CD4-positive, alpha-beta T cell (primary cell): ENCODE measurements around the gene LONP1. TPM values are rescaled to one million over a fixed set of nuclear protein-coding genes. Genes with fewer than 3 reads are reported as not detected.
"Not testable (repeated sequence)": the region's sequence is repeated elsewhere in the genome, so short reads cannot be mapped to it uniquely, and the experiment has no call there.

Experiments used
- ATAC-seq: fragments of 200-7000 bp; cut with Tn5 transposase; one replicate; pipeline ENCODE4 v1.10.0; 2022; ENCODE audit warnings: mild to moderate bottlenecking; ENCODE audit not compliant: poor library complexity
- CTCF ChIA-PET: fragments of 350-600 bp; sonication (Branson Sonifier 250); formaldehyde crosslinking; loops from one replicate; lab custom pipeline; 2021; ENCODE audit warnings: antibody characterized with exemption, inconsistent platforms; lab: Charles Lee
- POLR2A ChIA-PET: fragments of 350-600 bp; sonication (Branson Sonifier 250); formaldehyde crosslinking; loops from one replicate; lab custom pipeline; 2021; ENCODE audit warnings: antibody characterized with exemption, inconsistent platforms; lab: Charles Lee
- DNase-seq, 14 experiments: peaks; one replicate each; pipeline ENCODE4 v3.0.0-alpha.2; 2013 to 2020; ENCODE audit warnings: mixed read lengths in 2 of 14
- H3K27ac ChIP-seq, 2 donors: one replicate each; pipeline versions ENCODE4 v1.5.1 to v1.7.0; 2013; ENCODE audit warnings: low read length in 2 of 2, low read depth in 1 of 2, mild to moderate bottlenecking in 1 of 2
- H3K27me3 ChIP-seq, 2 experiments: 1 replicate in 1 of 2; 2 replicates in 1 of 2; pipeline versions ENCODE4 v1.6.1 to v1.7.0; 2013; ENCODE audit warnings: low read length in 2 of 2, control low read depth in 1 of 2, mild to moderate bottlenecking in 1 of 2, moderate library complexity in 1 of 2; ENCODE audit not compliant: insufficient read depth in 2 of 2, control insufficient read depth in 1 of 2
- H3K36me3 ChIP-seq: one replicate; pipeline ENCODE4 v1.6.1; 2013; ENCODE audit warnings: low read length, control low read depth; ENCODE audit not compliant: insufficient read depth
- H3K4me1 ChIP-seq: one replicate; pipeline ENCODE4 v1.6.1; 2013; ENCODE audit warnings: low read length, control low read depth; ENCODE audit not compliant: insufficient read depth
- H3K4me3 ChIP-seq: one replicate; pipeline ENCODE4 v1.5.1; 2013; ENCODE audit warnings: mild to moderate bottlenecking, low read length, moderate library complexity
- H3K9me3 ChIP-seq, 2 experiments: 1 replicate in 1 of 2; 2 replicates in 1 of 2; pipeline versions ENCODE4 v1.6.1 to v1.7.0; 2013; ENCODE audit warnings: low read length in 2 of 2, mild to moderate bottlenecking in 2 of 2, control low read depth in 1 of 2, moderate library complexity in 1 of 2; ENCODE audit not compliant: control insufficient read depth in 1 of 2, insufficient read depth in 1 of 2
- H3K27ac Mint-ChIP-seq: one replicate; pipeline ENCODE4 v1.8.0; 2020; ENCODE audit warnings: mixed read lengths
- H3K27me3 Mint-ChIP-seq: one replicate; pipeline ENCODE4 v1.8.0; 2021; ENCODE audit warnings: mixed read lengths
- H3K36me3 Mint-ChIP-seq: one replicate; pipeline ENCODE4 v1.8.0; 2021; ENCODE audit warnings: low read depth, mixed read lengths
- H3K4me1 Mint-ChIP-seq: one replicate; pipeline ENCODE4 v1.8.0; 2021; ENCODE audit warnings: low read depth, mixed read lengths
- H3K4me3 Mint-ChIP-seq: one replicate; pipeline ENCODE4 v1.8.0; 2020; ENCODE audit warnings: mild to moderate bottlenecking, mixed read lengths
- H3K9me3 Mint-ChIP-seq: one replicate; pipeline ENCODE4 v1.8.0; 2020; ENCODE audit warnings: mixed read lengths
- intact Hi-C, 2 experiments: fragments of 100-400 bp; cut with DNase I in 1 of 2; cut with micrococcal nuclease in 1 of 2; formaldehyde crosslinking; loops; one replicate each; pipeline versions ENCODE4 v1.15.1 to v1.9.0; 2023 to 2025; cut with DNase I, micrococcal nuclease
- total RNA-seq, 174 experiments: library from RNA in 2 of 174; stranded (reverse) in 2 of 174; gene quantifications; one replicate each; pipeline ENCODE4 v1.2.3 and lab custom pipeline; 2021 to 2026
- TF ChIP-seq, protein P1 (sequence below): fragments of 200-600 bp; IDR thresholded peaks from one replicate; pipeline ENCODE4 v1.8.0; 2022; ENCODE audit warnings: antibody characterized with exemption, mild to moderate bottlenecking

Gene LONP1
- total RNA-seq, 2 experiments from 2014 or later = 88.7 to 91.0 TPM

DNA sequence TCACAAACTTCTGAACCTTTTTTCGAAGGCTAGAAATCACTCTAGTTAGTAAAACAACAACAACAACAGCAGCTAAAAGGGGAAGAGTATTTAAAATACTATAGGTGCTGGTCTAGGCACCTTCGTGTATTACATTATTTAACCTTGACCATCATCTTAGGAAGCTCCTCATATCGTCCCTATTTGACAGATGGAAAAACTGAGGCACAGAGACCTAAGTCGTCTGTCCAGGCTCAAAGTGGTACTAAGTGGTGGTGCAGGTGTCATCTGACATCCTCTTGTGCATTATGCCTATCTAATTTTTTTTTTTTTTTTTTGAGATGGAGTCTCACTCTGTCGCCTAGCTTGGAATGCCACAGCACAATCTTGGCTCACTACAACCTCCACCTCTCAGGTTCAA lies 29.6 kb upstream of the LONP1 start:
- H3K4me3 ChIP-seq = no peak overlapping the region
- H3K27me3 ChIP-seq = no peaks in the 10 kb centered on the region
- CTCF ChIA-PET = no interaction called here
- Mint-ChIP-seq H3K4me1 (no peaks in the 10 kb centered on the region), H3K27ac (no peak overlapping the region), H3K9me3 (no peaks in the 10 kb centered on the region), H3K27me3 (peaks cover 9% of the 10 kb centered on the region), H3K4me3 (no peak overlapping the region), H3K36me3 (no peaks in the 10 kb centered on the region)
- intact Hi-C loops = no loop called here
- H3K27ac ChIP-seq = no peak overlapping the region
- POLR2A ChIA-PET = no interaction called here
- H3K36me3 ChIP-seq = no peaks in the 10 kb centered on the region
- TF ChIP-seq, protein P1, sequence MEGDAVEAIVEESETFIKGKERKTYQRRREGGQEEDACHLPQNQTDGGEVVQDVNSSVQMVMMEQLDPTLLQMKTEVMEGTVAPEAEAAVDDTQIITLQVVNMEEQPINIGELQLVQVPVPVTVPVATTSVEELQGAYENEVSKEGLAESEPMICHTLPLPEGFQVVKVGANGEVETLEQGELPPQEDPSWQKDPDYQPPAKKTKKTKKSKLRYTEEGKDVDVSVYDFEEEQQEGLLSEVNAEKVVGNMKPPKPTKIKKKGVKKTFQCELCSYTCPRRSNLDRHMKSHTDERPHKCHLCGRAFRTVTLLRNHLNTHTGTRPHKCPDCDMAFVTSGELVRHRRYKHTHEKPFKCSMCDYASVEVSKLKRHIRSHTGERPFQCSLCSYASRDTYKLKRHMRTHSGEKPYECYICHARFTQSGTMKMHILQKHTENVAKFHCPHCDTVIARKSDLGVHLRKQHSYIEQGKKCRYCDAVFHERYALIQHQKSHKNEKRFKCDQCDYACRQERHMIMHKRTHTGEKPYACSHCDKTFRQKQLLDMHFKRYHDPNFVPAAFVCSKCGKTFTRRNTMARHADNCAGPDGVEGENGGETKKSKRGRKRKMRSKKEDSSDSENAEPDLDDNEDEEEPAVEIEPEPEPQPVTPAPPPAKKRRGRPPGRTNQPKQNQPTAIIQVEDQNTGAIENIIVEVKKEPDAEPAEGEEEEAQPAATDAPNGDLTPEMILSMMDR = no peak
- no peak for ATAC-seq
- H3K9me3 ChIP-seq = no peaks in the 10 kb centered on the region
- DNase-seq = no peak
- H3K4me1 ChIP-seq = no peaks in the 10 kb centered on the region

DNA sequence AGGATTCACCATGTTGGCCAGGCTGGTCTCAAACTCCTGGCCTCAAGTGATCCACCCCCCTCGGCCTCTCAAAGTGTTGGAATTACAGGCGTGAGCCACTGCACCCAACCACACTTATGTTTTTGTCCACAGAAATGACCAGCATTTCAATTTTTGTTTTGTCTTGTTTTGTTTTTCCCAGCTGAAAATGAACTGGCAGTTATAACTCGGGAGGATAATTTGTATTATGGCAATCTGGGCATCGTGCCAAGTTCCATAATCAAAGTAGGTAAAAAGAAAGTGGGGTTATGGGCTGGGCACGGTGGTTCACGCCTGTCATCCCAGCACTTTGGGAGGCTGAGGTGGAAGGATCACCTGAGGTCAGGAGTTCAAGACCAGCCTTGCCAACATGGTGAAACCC lies 29.0 kb upstream of the LONP1 start:
- H3K36me3 Mint-ChIP-seq, H3K27me3 Mint-ChIP-seq, POLR2A ChIA-PET, H3K4me1 ChIP-seq, intact Hi-C loops, CTCF ChIA-PET, H3K27ac ChIP-seq, H3K27ac Mint-ChIP-seq, H3K4me3 ChIP-seq, ATAC-seq, H3K9me3 Mint-ChIP-seq, H3K9me3 ChIP-seq, H3K36me3 ChIP-seq, H3K4me3 Mint-ChIP-seq, H3K4me1 Mint-ChIP-seq, DNase-seq, H3K27me3 ChIP-seq: not testable (repeated sequence)

DNA sequence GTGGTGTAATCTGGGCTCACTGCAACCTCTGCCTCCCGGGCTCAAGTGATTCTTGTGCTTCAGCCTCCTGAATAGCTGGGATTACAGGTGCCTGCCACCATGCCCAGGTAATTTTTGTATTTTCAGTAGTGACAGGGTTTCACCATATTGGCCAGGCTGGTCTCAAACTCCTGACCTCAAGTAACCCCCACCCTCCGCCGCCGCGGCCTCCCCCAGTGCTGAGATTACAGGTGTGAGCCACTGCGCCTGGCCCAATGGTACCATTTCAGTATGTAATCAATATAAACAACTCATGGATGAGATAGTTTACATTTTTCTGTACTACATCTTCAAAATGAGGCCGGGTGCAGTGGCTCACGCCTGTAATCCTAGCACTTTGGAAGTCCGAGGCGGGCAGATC lies 25.1 kb upstream of the LONP1 start:
- CTCF ChIA-PET, intact Hi-C loops, POLR2A ChIA-PET: not testable (repeated sequence)

DNA sequence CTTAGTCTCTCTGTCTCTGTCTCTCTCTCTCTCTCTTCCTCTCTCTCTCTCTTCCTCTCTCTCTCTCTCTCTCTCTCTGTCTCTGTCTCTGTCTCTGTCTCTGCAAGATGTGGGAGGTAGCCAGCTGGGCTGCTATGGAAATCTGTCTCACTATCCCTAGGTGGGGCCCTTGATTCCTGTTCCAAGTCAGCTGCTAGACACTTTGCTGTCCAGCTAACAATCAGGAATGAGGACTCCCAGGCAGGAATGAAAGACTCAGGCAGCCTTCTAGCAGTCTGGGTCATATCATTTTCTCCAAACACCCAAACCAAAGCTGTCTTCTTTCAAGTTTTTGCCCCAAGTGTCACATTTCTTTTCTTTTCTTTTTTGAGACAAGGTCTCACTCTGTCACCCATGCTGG lies 23.7 kb upstream of the LONP1 start:
- Histone ChIP-seq H3K4me1 (no peaks in the 10 kb centered on the region), H3K27me3 (no peaks in the 10 kb centered on the region), H3K27ac (no peak overlapping the region), H3K36me3 (no peaks in the 10 kb centered on the region), H3K4me3 (no peak overlapping the region), H3K9me3 (no peaks in the 10 kb centered on the region)
- no peak for ATAC-seq
- DNase-seq = no peak
- ChIA-PET CTCF (no interaction called here), POLR2A (no interaction called here)
- no peak overlapping the region for H3K4me3 Mint-ChIP-seq
- H3K4me1 Mint-ChIP-seq = no peaks in the 10 kb centered on the region
- H3K27me3 Mint-ChIP-seq = peaks cover 7% of the 10 kb centered on the region
- TF ChIP-seq, protein P1 = no peak
- H3K27ac Mint-ChIP-seq = no peak overlapping the region
- H3K9me3 Mint-ChIP-seq = no peaks in the 10 kb centered on the region
- intact Hi-C loops = no loop called here
- H3K36me3 Mint-ChIP-seq = no peaks in the 10 kb centered on the region

More for the DNA sequence above, 25.1 kb upstream of the LONP1 start:
- H3K36me3 ChIP-seq, H3K36me3 Mint-ChIP-seq, H3K4me1 ChIP-seq, ATAC-seq, DNase-seq, H3K27me3 Mint-ChIP-seq, H3K9me3 Mint-ChIP-seq, H3K4me3 Mint-ChIP-seq, H3K27ac ChIP-seq, H3K4me1 Mint-ChIP-seq, H3K27ac Mint-ChIP-seq, H3K9me3 ChIP-seq, H3K4me3 ChIP-seq, H3K27me3 ChIP-seq: not testable (repeated sequence)
